K562 (cell line): ENCODE data around the gene PTBP3. TPM values are rescaled to one million over a fixed set of nuclear protein-coding genes. Genes with fewer than 3 reads are reported as not detected.

Source experiments
- BCOR ChIP-seq: fragments of 450-650 bp; IDR thresholded peaks from 2 replicates; pipeline ENCODE4 v1.6.1; 2016
- CSDE1 ChIP-seq, 2 experiments: fragments of 450-650 bp; IDR thresholded peaks; 2 replicates each; pipeline ENCODE4 v1.6.1; 2016; ENCODE audit warnings: mild to moderate bottlenecking in 1 of 2
- HDAC6 ChIP-seq: IDR thresholded peaks from 2 replicates; pipeline ENCODE4 v1.6.1; 2012; ENCODE audit warnings: low read depth, mild to moderate bottlenecking, control low read depth, inconsistent platforms, low read length, moderate library complexity
- HDAC8 ChIP-seq: fragments of 450-650 bp; IDR thresholded peaks from 2 replicates; pipeline ENCODE4 v1.6.1; 2016; ENCODE audit warnings: mild to moderate bottlenecking, missing genetic modification characterization, moderate library complexity, missing compliant biosample characterization
- MTF1 ChIP-seq: fragments of 250-450 bp; sonication (Bioruptor Pico); IDR thresholded peaks from 2 replicates; pipeline ENCODE4 v1.9.0; 2021; ENCODE audit warnings: moderate library complexity, mild to moderate bottlenecking, inconsistent platforms, borderline replicate concordance
- PHB2 ChIP-seq: fragments of 450-650 bp; IDR thresholded peaks from 2 replicates; pipeline ENCODE4 v1.6.1; 2017; ENCODE audit warnings: low read depth
- SMAD3 ChIP-seq: fragments of 450-650 bp; formaldehyde crosslinking; conservative IDR thresholded peaks from 2 replicates; pipeline ENCODE4 v1.4.0; 2020; ENCODE audit warnings: mild to moderate bottlenecking
- SRSF9 ChIP-seq: fragments of 200-400 bp; formaldehyde crosslinking; IDR thresholded peaks from 2 replicates; pipeline ENCODE4 v1.6.1; 2017; ENCODE audit warnings: low read depth, low read length, borderline replicate concordance
- STAT5B ChIP-seq: fragments of 250-450 bp; sonication (Bioruptor Pico); IDR thresholded peaks from 2 replicates; pipeline ENCODE4 v1.8.0; 2021; ENCODE audit warnings: mild to moderate bottlenecking, inconsistent platforms
- TAL1 ChIP-seq: fragments of 450-650 bp; IDR thresholded peaks from 2 replicates; pipeline ENCODE4 v1.6.1; 2016; ENCODE audit warnings: mild to moderate bottlenecking
- TSC22D4 ChIP-seq: fragments of 450-650 bp; IDR thresholded peaks from 2 replicates; pipeline ENCODE4 v1.6.1; 2016; ENCODE audit warnings: missing genetic modification characterization, missing biosample characterization, control low read depth
- ZFPM2 ChIP-seq: fragments of 250-450 bp; sonication (Bioruptor Pico); IDR thresholded peaks from 2 replicates; pipeline ENCODE4 v1.5.1; 2022; ENCODE audit warnings: mild to moderate bottlenecking
- ZKSCAN8 ChIP-seq: fragments of 200-800 bp; sonication (Bioruptor generic); IDR thresholded peaks from 2 replicates; pipeline ENCODE4 v1.6.1; 2016; ENCODE audit warnings: missing genetic modification characterization, missing compliant biosample characterization
- ZNF133 ChIP-seq: fragments of 250-450 bp; sonication (Bioruptor Pico); IDR thresholded peaks from 2 replicates; pipeline ENCODE4 v1.4.0; 2020; ENCODE audit warnings: mild to moderate bottlenecking
- ZNF197 ChIP-seq: fragments of 200-800 bp; sonication (Bioruptor generic); IDR thresholded peaks from 2 replicates; pipeline ENCODE4 v1.6.1; 2016; ENCODE audit warnings: low read depth, missing genetic modification characterization, missing compliant biosample characterization
- ZNF232 ChIP-seq: sonication (generic); formaldehyde crosslinking; IDR thresholded peaks from 2 replicates; pipeline ENCODE4 v1.8.0; 2022; ENCODE audit warnings: mild to moderate bottlenecking, missing genetic modification reagents
- polyA plus RNA-seq, 8 experiments: library from polyadenylated mRNA; depleted of rRNA in 4 of 8; stranded (reverse) in 5 of 8; unstranded in 3 of 8; fragments of >200 nt; fragmentation: Nextera tagmentation in 2 of 8; fragmentation: Illumina TruSeq in 1 of 8; extraction: Ambion mirVana in 2 of 8; extraction: Trizol in 1 of 8; gene quantifications; 2 replicates each; pipeline versions ENCODE4 v1.2.1 to v1.2.3, GENCODE V29; 2011 to 2014; ENCODE audit warnings: inconsistent platforms in 1 of 8, missing spikeins in 1 of 8
- total RNA-seq, 7 experiments: library from RNA; depleted of rRNA in 6 of 7; stranded (reverse); fragments of >200 nt in 6 of 7; fragmentation: Illumina TruSeq in 2 of 7; extraction: Trizol in 2 of 7; gene quantifications; 2 replicates each; pipeline versions ENCODE4 v1.2.1 to v1.2.3, GENCODE V29; 2011 to 2021; ENCODE audit warnings: low replicate concordance in 1 of 7
- TF ChIP-seq, protein P1 (sequence below): fragments of 450-650 bp; IDR thresholded peaks from 2 replicates; pipeline ENCODE4 v1.6.1; 2016; ENCODE audit warnings: mild to moderate bottlenecking
- TF ChIP-seq, protein P2 (sequence below): IDR thresholded peaks from 3 replicates; pipeline ENCODE4 v1.6.1; 2011; ENCODE audit warnings: borderline replicate concordance, mild to moderate bottlenecking, moderate library complexity; ENCODE audit not compliant: insufficient read length; ENCODE audit errors: extremely low read depth
- TF ChIP-seq, protein P3 (sequence below): IDR thresholded peaks from 2 replicates; pipeline ENCODE4 v1.6.1; 2014; ENCODE audit warnings: antibody characterized with exemption
- TF ChIP-seq, protein P4 (sequence below): sonication (generic); formaldehyde crosslinking; IDR thresholded peaks from 2 replicates; pipeline ENCODE4 v1.8.1; 2022; ENCODE audit warnings: missing genetic modification reagents

Gene PTBP3
- total and polyA plus RNA-seq, 9 of the 15 experiments (the other 6 are each of a cell fraction or from before 2014, with no cell fraction given): 22.4 to 132 (median 68.0) TPM

DNA sequence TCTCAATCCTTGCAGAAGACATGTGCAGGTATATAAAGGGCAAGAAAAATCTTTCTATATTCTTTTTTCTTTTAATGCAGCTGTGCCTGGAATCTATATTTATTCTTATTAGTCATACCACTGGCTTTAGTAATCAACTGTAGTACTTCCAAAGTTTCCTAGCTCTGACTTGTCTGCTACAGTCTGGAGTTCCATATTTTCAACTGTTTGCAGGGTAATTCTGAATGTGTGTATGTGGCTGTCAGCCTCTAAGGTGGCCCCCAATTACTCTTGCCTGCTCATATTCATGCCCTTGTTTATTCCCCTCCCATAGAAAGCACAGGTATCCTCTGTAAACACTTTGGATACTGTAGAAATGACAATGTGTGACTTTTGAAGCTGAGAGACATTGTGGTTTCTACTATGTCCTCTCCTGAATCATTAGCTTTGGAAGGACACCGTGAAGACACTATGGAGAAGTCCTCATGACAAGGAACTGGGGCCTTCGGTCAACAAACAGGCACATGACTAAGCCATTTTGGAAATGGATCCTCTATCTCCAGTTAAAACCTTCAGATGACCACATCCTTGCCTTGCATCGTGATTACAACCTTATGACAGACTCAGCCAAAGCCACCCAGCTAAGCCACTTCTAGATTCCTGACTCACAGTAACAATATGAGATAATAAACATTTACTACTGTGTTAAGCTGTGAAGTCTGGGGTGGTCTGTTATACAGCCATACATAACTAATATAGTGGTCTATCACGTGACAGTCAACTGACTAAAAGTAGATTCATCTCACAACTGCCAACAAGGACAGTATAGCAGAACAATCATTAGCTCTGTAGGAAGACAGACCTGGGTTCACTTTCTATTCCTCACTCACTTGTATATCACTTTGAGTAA is 108.8 kb downstream of the PTBP3 start (continued):
- no peak for TF ChIP-seq SRSF9
- no peak for TF ChIP-seq MTF1
- TF ChIP-seq ZNF232 (CRISPR knock-in tag): no peak
- TF ChIP-seq HDAC8: peak; percentile 94
- TF ChIP-seq SMAD3 (CRISPR knock-in tag): peak; percentile 90
- TF ChIP-seq BCOR: no peak
- TF ChIP-seq, protein P1, sequence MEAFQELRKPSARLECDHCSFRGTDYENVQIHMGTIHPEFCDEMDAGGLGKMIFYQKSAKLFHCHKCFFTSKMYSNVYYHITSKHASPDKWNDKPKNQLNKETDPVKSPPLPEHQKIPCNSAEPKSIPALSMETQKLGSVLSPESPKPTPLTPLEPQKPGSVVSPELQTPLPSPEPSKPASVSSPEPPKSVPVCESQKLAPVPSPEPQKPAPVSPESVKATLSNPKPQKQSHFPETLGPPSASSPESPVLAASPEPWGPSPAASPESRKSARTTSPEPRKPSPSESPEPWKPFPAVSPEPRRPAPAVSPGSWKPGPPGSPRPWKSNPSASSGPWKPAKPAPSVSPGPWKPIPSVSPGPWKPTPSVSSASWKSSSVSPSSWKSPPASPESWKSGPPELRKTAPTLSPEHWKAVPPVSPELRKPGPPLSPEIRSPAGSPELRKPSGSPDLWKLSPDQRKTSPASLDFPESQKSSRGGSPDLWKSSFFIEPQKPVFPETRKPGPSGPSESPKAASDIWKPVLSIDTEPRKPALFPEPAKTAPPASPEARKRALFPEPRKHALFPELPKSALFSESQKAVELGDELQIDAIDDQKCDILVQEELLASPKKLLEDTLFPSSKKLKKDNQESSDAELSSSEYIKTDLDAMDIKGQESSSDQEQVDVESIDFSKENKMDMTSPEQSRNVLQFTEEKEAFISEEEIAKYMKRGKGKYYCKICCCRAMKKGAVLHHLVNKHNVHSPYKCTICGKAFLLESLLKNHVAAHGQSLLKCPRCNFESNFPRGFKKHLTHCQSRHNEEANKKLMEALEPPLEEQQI: peak; percentile 43; the same call in 1 of the 2 replicates
- no peak for TF ChIP-seq CSDE1 (IDR thresholded peaks at IDR 0.05)
- TF ChIP-seq, protein P2, sequence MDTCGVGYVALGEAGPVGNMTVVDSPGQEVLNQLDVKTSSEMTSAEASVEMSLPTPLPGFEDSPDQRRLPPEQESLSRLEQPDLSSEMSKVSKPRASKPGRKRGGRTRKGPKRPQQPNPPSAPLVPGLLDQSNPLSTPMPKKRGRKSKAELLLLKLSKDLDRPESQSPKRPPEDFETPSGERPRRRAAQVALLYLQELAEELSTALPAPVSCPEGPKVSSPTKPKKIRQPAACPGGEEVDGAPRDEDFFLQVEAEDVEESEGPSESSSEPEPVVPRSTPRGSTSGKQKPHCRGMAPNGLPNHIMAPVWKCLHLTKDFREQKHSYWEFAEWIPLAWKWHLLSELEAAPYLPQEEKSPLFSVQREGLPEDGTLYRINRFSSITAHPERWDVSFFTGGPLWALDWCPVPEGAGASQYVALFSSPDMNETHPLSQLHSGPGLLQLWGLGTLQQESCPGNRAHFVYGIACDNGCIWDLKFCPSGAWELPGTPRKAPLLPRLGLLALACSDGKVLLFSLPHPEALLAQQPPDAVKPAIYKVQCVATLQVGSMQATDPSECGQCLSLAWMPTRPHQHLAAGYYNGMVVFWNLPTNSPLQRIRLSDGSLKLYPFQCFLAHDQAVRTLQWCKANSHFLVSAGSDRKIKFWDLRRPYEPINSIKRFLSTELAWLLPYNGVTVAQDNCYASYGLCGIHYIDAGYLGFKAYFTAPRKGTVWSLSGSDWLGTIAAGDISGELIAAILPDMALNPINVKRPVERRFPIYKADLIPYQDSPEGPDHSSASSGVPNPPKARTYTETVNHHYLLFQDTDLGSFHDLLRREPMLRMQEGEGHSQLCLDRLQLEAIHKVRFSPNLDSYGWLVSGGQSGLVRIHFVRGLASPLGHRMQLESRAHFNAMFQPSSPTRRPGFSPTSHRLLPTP: no peak
- TF ChIP-seq, protein P3, sequence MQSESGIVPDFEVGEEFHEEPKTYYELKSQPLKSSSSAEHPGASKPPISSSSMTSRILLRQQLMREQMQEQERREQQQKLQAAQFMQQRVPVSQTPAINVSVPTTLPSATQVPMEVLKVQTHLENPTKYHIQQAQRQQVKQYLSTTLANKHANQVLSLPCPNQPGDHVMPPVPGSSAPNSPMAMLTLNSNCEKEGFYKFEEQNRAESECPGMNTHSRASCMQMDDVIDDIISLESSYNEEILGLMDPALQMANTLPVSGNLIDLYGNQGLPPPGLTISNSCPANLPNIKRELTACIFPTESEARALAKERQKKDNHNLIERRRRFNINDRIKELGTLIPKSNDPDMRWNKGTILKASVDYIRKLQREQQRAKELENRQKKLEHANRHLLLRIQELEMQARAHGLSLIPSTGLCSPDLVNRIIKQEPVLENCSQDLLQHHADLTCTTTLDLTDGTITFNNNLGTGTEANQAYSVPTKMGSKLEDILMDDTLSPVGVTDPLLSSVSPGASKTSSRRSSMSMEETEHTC: peak; percentile 89
- TF ChIP-seq ZKSCAN8 (CRISPR knock-in tag): peak; percentile 87
- TF ChIP-seq STAT5B (CRISPR knock-in tag): no peak
- TF ChIP-seq ZNF133 (CRISPR knock-in tag): no peak
- TF ChIP-seq TAL1: peak; percentile 47
- TF ChIP-seq, protein P4, sequence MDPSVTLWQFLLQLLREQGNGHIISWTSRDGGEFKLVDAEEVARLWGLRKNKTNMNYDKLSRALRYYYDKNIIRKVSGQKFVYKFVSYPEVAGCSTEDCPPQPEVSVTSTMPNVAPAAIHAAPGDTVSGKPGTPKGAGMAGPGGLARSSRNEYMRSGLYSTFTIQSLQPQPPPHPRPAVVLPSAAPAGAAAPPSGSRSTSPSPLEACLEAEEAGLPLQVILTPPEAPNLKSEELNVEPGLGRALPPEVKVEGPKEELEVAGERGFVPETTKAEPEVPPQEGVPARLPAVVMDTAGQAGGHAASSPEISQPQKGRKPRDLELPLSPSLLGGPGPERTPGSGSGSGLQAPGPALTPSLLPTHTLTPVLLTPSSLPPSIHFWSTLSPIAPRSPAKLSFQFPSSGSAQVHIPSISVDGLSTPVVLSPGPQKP: no peak
- no peak for TF ChIP-seq HDAC6
- TF ChIP-seq ZNF197 (CRISPR knock-in tag): peak; percentile 93
- no peak for TF ChIP-seq ZFPM2 (CRISPR knock-in tag)
- no peak for TF ChIP-seq PHB2
- no peak for TF ChIP-seq TSC22D4
